Sigmoid colon (tissue), 4 donors: Measurements from ENCODE around the gene CNTN1.

Experiments
- EP300 ChIP-seq, 4 donors: sonication (generic); formaldehyde crosslinking; IDR thresholded peaks; one replicate each; pipeline ENCODE4 v1.6.1; 2017; ENCODE audit warnings: antibody characterized with exemption in 4 of 4
- POLR2AphosphoS5 ChIP-seq, 4 donors: sonication (generic); formaldehyde crosslinking; IDR thresholded peaks; one replicate each; pipeline ENCODE4 v1.6.1; 2017; ENCODE audit warnings: antibody characterized with exemption in 4 of 4
- TF ChIP-seq, protein P1 (sequence below), 4 experiments: fragments of 450-650 bp in 3 of 4; fragments of 200-600 bp in 1 of 4; IDR thresholded peaks; one replicate each; pipeline ENCODE4 v1.5.1; 2016 to 2019; ENCODE audit warnings: antibody characterized with exemption in 4 of 4, mild to moderate bottlenecking in 3 of 4, moderate library complexity in 2 of 4

GRCh38 chr12:40988824-40989223 is 296.6 kb downstream of the CNTN1 start:
- peak in 2 of 4 donors; percentile 46 to 72 for TF ChIP-seq EP300 (IDR thresholded peaks at IDR 0.05)
- peak; percentile 70 to 89 (median 82) for TF ChIP-seq POLR2AphosphoS5 (IDR thresholded peaks at IDR 0.05)
- TF ChIP-seq, protein P1, sequence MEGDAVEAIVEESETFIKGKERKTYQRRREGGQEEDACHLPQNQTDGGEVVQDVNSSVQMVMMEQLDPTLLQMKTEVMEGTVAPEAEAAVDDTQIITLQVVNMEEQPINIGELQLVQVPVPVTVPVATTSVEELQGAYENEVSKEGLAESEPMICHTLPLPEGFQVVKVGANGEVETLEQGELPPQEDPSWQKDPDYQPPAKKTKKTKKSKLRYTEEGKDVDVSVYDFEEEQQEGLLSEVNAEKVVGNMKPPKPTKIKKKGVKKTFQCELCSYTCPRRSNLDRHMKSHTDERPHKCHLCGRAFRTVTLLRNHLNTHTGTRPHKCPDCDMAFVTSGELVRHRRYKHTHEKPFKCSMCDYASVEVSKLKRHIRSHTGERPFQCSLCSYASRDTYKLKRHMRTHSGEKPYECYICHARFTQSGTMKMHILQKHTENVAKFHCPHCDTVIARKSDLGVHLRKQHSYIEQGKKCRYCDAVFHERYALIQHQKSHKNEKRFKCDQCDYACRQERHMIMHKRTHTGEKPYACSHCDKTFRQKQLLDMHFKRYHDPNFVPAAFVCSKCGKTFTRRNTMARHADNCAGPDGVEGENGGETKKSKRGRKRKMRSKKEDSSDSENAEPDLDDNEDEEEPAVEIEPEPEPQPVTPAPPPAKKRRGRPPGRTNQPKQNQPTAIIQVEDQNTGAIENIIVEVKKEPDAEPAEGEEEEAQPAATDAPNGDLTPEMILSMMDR (IDR thresholded peaks at IDR 0.05): no peak
